Small intestine (tissue), 7 donors: Measurements from ENCODE around the gene DGCR2. TPM values are rescaled to one million over a fixed set of nuclear protein-coding genes. Genes with fewer than 3 reads are reported as not detected.

Experiments
- DNase-seq, 2 donors: peaks; one replicate each; pipeline versions ENCODE4 v3.0.0 to v3.0.0-alpha.2; 2013
- FAIRE-seq: peaks from 2 replicates; lab custom pipeline; 2012; peaks lifted over from hg19 to GRCh38; lab: Jason Lieb, UNC
- H3K27ac ChIP-seq, 3 donors: one replicate each; pipeline ENCODE4 v1.5.1; 2013; ENCODE audit warnings: low read length in 2 of 3, mild to moderate bottlenecking in 2 of 3, control low read depth in 1 of 3, inconsistent platforms in 1 of 3, low read depth in 1 of 3, moderate library complexity in 1 of 3
- H3K27me3 ChIP-seq, 3 donors: one replicate each; pipeline ENCODE4 v1.6.1; 2013; ENCODE audit warnings: low read length in 3 of 3, inconsistent platforms in 1 of 3; ENCODE audit not compliant: control insufficient read depth in 3 of 3, insufficient read depth in 3 of 3
- H3K36me3 ChIP-seq, 3 donors: one replicate each; pipeline ENCODE4 v1.6.1; 2013; ENCODE audit warnings: low read length in 3 of 3, inconsistent platforms in 1 of 3, low read depth in 1 of 3, mild to moderate bottlenecking in 1 of 3, moderate library complexity in 1 of 3; ENCODE audit not compliant: control insufficient read depth in 3 of 3, insufficient read depth in 2 of 3
- H3K4me1 ChIP-seq, 3 donors: one replicate each; pipeline ENCODE4 v1.6.1; 2013; ENCODE audit warnings: low read length in 2 of 3, inconsistent platforms in 1 of 3, low read depth in 1 of 3, mild to moderate bottlenecking in 1 of 3, moderate library complexity in 1 of 3; ENCODE audit not compliant: control insufficient read depth in 3 of 3, insufficient read depth in 2 of 3
- H3K4me3 ChIP-seq, 3 donors: one replicate each; pipeline ENCODE4 v1.5.1; 2013; ENCODE audit warnings: low read length in 3 of 3, control low read depth in 1 of 3, inconsistent platforms in 1 of 3, low read depth in 1 of 3, mild to moderate bottlenecking in 1 of 3, moderate library complexity in 1 of 3
- H3K9me3 ChIP-seq, 2 donors: one replicate each; pipeline ENCODE4 v1.6.1; 2013; ENCODE audit warnings: low read depth in 1 of 2, low read length in 1 of 2; ENCODE audit not compliant: control insufficient read depth in 2 of 2, insufficient read depth in 1 of 2
- WGBS, 3 donors: extraction: QIAGEN DNeasy Blood & Tissue Kit; methylation state at CpG; one replicate each; pipeline ENCODE4 v1.1.7; 2013; 5-methylcytosine and 5-hydroxymethylcytosine counted together
- polyA plus RNA-seq, 4 donors: library from polyadenylated mRNA; stranded (reverse) in 3 of 4; unstranded in 1 of 4; fragments of 200-250 nt in 3 of 4; fragments of 120-200 nt in 1 of 4; gene quantifications; one replicate each; pipeline versions ENCODE4 v1.2.1 to v1.2.3, GENCODE V29; 2013
- donor health status: healthy with polysubstance abuse.
- donor health status: control.
- donor health status: control.
- donor health status: Bipolar disorder and iron deficiency.
- donor health status: healthy.

DGCR2 gene
- polyA plus RNA-seq, 4 donors: 14.8 to 61.6 (median 34.0) TPM

DNA sequence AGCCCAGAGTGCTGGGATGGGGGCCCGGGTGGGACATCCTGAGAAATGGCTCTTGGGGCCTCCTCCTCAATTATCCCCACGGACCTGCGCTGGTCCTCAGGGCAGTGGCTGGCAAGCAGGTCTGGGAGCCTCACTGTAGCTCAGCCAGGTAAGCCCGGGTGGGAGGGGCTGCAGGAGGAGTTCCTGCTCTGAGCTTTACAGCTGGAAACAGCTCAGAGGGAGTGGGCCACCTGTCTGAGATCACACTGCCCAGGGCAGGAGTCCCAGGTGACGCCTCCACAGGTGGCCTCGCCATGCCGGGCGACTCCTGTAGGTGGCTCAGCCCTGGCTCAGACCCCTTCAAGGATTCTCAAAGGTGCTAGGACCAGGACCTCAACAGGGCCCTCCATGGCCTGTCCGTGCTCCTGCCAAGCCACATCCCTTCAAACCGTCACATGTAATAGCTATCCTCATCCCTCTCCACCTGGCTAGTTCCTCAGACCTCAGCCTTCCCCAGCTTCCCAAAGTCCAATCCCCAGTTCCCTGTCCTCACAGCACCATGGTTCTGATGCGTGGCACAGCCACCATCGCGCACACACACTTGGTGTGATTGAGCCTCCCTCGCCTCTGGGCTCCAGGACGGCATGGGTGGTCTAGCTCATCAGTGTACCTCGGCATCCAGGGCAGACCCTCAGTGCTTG lies 5.3 kb upstream of the DGCR2 start:
- peaks cover 0 to 14% (median 0%) of the 10 kb centered on the region in 3 donors for H3K4me1 ChIP-seq
- H3K27me3 ChIP-seq: no peaks in the 10 kb centered on the region
- DNase-seq (peak in 1 of 2 donors; percentile 21), FAIRE-seq (no peak)
- H3K36me3 ChIP-seq: peaks cover 0 to 16% (median 0%) of the 10 kb centered on the region in 3 donors
- H3K9me3 ChIP-seq: no peaks in the 10 kb centered on the region
- 54 to 82% (median 75%) methylated on average over 16 of the region's 16 CpGs for WGBS, 3 donors
- no peak overlapping the region for H3K27ac ChIP-seq
- no peak overlapping the region for H3K4me3 ChIP-seq

DNA sequence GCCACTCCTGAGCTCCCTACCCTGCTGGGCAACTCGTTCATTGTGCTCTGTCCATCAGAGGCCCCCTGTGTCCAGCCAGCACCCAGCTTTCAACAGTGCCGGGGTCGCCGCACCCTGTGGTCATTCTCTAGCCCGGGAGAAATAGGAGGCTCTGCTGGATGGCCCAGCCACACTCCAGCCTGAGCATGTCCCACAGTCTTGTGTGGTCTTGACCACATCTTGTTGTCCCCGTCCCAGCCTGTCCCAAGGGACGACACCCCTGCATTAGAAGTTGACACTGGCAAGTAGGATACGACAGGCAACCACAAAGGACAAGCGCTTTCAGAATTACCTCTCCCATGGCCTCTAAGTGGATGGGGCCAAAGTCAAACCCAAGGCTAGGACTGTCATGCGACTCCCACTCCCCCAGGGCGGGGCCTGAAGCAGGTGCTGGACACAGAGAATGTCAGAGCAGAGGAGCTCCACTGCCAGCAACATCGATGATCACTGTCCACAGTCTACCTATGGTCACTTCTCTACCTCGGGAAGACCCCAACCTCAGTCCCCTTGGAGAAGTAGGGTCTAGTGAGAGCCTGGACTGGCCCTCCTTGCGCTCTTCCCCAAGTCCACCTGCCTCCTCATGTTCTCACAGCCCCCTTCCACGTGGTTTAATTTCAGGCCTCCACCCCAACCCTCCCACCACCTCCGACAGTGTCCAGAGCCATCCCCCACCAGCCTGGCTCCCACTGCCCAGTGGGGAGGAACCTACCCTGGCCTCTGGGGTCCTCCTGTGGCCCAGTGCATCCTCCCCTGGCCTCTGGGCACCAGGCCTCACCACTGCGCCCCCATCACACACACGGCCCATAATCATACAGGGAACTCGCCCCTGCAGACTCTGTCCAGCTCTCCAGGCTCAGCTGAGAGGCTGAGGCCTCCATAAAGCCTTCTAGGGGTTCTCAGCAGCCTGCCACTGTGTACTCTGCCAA lies 4.4 kb upstream of the DGCR2 start:
- Histone ChIP-seq H3K9me3 (no peaks in the 10 kb centered on the region), H3K36me3 (peaks cover 0 to 7% (median 0%) of the 10 kb centered on the region in 3 donors), H3K4me3 (no peak overlapping the region), H3K27ac (no peak overlapping the region), H3K4me1 (peaks cover 0 to 14% (median 0%) of the 10 kb centered on the region in 3 donors), H3K27me3 (no peaks in the 10 kb centered on the region)
- no peak for FAIRE-seq
- WGBS, 3 donors: 77 to 85% (median 83%) methylated on average over 19 of the region's 19 CpGs
- DNase-seq: peak in 1 of 2 donors; percentile 52

- no peaks in the 10 kb centered on the region for H3K27me3 ChIP-seq
- DNase-seq (no peak), FAIRE-seq (no peak)
- H3K4me3 ChIP-seq: no peak overlapping the region
- H3K27ac ChIP-seq: no peak overlapping the region
- H3K36me3 ChIP-seq: peaks cover 0 to 2% (median 0%) of the 10 kb centered on the region in 3 donors
- no peaks in the 10 kb centered on the region for H3K9me3 ChIP-seq
- H3K4me1 ChIP-seq: peaks cover 0 to 19% (median 3%) of the 10 kb centered on the region in 3 donors
- 87 to 88% (median 88%) methylated on average over 19 to 21 of the region's 21 CpGs for WGBS, 3 donors
Measured at GRCh38 chr22:19125474-19126308, 3.5 kb upstream of the DGCR2 start.

- no peaks in the 10 kb centered on the region for H3K9me3 ChIP-seq
- no peak for DNase-seq
- peaks cover 0 to 7% (median 0%) of the 10 kb centered on the region in 3 donors for H3K36me3 ChIP-seq
- 94% methylated on average over 11 of the region's 11 CpGs for WGBS, 3 donors
- H3K4me1 ChIP-seq: peaks cover 4 to 25% (median 9%) of the 10 kb centered on the region in 3 donors
- H3K27me3 ChIP-seq: no peaks in the 10 kb centered on the region
- no peak overlapping the region for H3K4me3 ChIP-seq
- FAIRE-seq: no peak
- H3K27ac ChIP-seq: no peak overlapping the region
Measured at GRCh38 chr22:19125011-19125410, 2.8 kb upstream of the DGCR2 start.

DNA sequence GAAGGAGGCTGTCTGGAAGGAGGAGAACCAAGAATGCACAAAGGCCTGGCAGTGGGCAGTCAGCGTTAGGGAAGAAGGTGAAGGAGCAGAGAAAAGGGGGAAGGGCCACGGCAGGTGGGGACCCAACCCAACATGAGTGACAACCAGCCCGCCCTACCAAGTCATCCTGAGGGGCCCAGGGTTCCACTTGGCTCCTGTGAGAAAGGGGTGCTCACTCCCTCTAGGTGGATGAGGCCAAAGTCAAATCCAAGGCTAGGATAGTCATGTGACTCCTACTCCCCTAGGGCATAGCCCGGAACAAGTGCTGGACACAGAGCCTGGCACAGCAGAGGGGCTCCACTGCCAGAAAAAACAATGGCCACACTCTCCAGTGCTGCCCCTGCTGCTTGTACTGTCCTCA lies 2.2 kb upstream of the DGCR2 start:
- Histone ChIP-seq H3K4me1 (peaks cover 4 to 29% (median 10%) of the 10 kb centered on the region in 3 donors), H3K4me3 (no peak overlapping the region), H3K27ac (no peak overlapping the region), H3K9me3 (no peaks in the 10 kb centered on the region), H3K27me3 (no peaks in the 10 kb centered on the region), H3K36me3 (peaks cover 0 to 12% (median 0%) of the 10 kb centered on the region in 3 donors)
- no peak for FAIRE-seq
- 72 to 83% (median 75%) methylated on average over 3 to 4 of the region's 4 CpGs for WGBS, 3 donors
- peak in 1 of 2 donors; percentile 35 for DNase-seq

DNA sequence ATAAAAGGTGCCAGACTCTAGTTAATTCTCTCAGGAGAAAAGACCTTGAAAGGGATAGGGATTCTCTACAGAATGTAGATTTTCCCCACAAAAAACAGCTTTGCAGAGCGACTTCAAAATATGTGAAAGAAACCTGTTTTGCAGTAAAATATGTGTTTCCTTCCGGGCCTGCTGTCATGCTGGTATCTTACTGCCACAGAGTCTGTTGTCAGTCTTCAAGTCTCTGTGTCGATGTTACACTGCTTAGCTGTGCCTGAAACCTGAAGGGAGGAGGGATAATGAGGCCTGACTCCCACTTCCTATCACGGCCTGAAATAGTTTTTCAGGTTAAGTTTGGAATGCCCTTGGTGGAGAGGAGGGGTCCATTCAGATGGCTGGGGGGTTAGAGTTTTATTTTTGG lies 1.7 kb upstream of the DGCR2 start:
- no peak overlapping the region for H3K27ac ChIP-seq
- no peaks in the 10 kb centered on the region for H3K27me3 ChIP-seq
- no peaks in the 10 kb centered on the region for H3K9me3 ChIP-seq
- DNase-seq (no peak), FAIRE-seq (no peak)
- 88 to 92% (median 88%) methylated on average over 4 of the region's 4 CpGs for WGBS, 3 donors
- peaks cover 0 to 16% (median 0%) of the 10 kb centered on the region in 3 donors for H3K36me3 ChIP-seq
- H3K4me1 ChIP-seq: peaks cover 4 to 29% (median 10%) of the 10 kb centered on the region in 3 donors
- H3K4me3 ChIP-seq: no peak overlapping the region

- Histone ChIP-seq H3K36me3 (peaks cover 0 to 25% (median 0%) of the 10 kb centered on the region in 3 donors), H3K27ac (peak overlapping the region in 1 of 3 donors; percentile 13), H3K4me1 (peaks cover 6 to 29% (median 10%) of the 10 kb centered on the region in 3 donors), H3K9me3 (no peaks in the 10 kb centered on the region), H3K27me3 (no peaks in the 10 kb centered on the region), H3K4me3 (peak overlapping the region in 2 of 3 donors; percentile 44 to 51)
- WGBS, 3 donors: 19 to 28% (median 19%) methylated on average over 23 to 27 of the region's 27 CpGs
- no peak for FAIRE-seq
- peak in 1 of 2 donors; percentile 34 for DNase-seq
Measured at GRCh38 chr22:19122752-19123492, 710 bp upstream of the DGCR2 start.
